GM21619 (cell line): Measurements from ENCODE around the gene TRIM66.

ENCODE experiments used
- ATAC-seq: cut with Tn5 transposase; IDR thresholded peaks from one replicate; pipeline ENCODE4 v1.9.1; 2021; ENCODE audit not compliant: unreplicated experiment

Gene TRIM66

DNA sequence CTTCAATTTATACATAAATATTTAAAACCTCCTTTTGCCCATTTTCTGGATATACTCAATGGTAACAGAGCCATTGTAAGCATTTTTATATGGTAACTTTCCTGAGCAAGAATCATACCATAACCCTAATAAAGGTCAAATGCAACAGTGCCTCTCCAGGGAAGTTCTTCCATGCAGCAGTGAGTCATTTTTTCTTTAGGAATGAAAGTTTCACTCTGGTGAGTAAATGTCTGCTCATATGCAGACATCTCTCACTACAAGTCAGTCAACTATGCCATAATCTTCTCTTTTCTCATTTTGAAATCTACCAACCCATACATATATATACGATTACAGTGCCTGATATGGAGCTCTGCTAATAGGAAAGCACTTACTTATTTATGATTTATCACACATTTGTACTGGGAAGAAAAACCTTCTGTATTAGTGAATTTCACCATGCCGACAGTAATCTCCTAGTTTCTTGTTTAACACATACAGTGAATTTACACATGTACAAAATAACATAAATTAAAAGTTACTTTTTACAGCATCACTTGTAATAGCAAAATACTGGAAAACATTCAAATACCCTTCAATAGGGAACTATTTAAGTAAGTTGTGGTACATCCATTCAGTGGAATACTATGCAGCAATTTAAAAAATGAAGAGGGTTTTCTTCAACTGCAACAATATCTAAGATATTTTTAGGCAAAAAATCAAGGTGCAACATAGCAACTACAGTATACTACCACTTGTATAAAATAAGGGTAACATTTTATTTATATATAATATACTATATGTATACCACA, 104.5 kb downstream of the TRIM66 start:
- no peak for ATAC-seq

- ATAC-seq, result no peak
Observed at GRCh38 chr11:8574798-8575197, 107.7 kb downstream of the TRIM66 start.

- no peak for ATAC-seq
Observed at GRCh38 chr11:8573777-8574176, 108.7 kb downstream of the TRIM66 start.

- ATAC-seq, result peak; percentile 66
Observed at GRCh38 chr11:8567602-8568198, 114.8 kb downstream of the TRIM66 start.

- ATAC-seq, result peak; percentile 43
Observed at GRCh38 chr11:8566613-8567210, 115.8 kb downstream of the TRIM66 start.

- ATAC-seq, result no peak
Observed at GRCh38 chr11:8564526-8564925, 117.9 kb downstream of the TRIM66 start.
